HG03460 (cell line): ENCODE measurements around the gene COMMD9.

Experiments used
- ATAC-seq: cut with Tn5 transposase; IDR thresholded peaks from one replicate; pipeline ENCODE4 v1.9.1; 2021; ENCODE audit not compliant: unreplicated experiment

Gene COMMD9

DNA sequence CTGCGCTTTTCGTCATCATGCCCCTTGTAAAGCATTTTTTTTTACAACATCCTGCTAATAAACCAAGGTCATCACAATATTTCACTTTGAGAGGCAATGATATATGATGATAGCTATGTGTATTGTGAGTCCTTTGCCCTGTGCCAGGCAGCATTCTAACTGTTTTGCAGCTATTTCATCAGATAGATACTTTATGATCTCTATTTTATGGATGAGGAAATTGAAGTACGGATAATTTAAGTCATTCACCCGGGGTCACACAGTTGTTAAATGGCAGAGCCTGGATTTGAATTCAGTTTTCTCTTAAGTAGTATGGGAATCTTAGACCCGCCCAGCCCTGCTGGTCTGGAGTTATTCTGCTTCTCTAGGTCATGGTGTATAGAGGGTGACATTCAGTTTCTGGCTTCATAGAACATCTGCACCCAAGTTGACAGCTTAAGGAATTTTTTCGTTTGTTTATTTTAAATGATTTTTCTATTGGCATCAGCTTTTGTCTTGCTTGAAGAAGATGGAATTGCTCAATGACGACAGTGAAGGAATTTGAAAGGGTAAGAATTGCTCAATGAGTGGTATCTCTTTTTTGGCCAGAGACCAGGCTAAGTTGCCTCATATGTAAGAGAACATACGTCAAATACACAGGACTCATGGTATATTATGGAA is 7.8 kb upstream of the COMMD9 start:
- no peak for ATAC-seq

DNA sequence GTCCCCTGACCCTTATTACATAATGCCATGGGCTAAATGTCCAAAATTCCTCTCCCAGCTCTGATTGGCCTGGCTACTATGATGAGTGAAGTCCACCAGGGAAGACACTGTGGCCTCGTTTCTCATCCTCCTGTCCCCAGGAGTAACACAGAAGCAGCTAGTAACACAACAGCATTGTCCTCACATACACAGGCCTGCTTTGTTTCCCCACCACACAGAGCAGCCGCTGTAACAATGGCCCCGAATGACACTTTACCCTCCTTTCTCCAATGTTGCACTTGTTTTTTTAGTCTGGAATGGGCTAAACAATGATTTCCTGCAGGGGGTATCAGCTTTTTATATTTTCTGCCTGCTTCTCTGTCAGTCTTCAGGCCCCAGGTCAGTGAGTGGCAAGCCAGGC is 6.7 kb upstream of the COMMD9 start, which contains the start of gene PRR5L:
Gene PRR5L, plus strand, starts transcription at position 363 of the 400 bp plus-strand sequence. CDS start 104,834 bp downstream, outside the sequence.
- no peak for ATAC-seq

DNA sequence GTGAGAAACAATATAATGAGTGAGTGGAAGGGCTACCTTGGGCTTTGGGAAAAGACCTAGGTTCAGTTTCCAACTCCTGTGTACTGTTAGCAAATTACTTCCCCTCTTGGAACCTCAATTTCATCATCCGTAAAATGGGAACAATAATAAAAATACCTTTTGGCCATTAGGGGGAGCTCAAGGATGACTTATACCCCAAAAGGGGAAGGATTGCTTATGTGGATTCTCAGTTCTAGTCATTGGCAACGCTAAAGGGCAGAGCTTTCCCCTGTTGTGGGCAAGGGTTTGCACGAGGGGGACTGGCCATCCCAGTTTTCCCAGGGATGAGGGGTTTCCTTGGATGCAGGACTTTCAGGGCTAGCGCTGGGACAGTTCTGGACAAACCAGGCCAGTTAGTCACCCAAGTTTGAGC is 3.1 kb upstream of the COMMD9 start:
- no peak for ATAC-seq

DNA sequence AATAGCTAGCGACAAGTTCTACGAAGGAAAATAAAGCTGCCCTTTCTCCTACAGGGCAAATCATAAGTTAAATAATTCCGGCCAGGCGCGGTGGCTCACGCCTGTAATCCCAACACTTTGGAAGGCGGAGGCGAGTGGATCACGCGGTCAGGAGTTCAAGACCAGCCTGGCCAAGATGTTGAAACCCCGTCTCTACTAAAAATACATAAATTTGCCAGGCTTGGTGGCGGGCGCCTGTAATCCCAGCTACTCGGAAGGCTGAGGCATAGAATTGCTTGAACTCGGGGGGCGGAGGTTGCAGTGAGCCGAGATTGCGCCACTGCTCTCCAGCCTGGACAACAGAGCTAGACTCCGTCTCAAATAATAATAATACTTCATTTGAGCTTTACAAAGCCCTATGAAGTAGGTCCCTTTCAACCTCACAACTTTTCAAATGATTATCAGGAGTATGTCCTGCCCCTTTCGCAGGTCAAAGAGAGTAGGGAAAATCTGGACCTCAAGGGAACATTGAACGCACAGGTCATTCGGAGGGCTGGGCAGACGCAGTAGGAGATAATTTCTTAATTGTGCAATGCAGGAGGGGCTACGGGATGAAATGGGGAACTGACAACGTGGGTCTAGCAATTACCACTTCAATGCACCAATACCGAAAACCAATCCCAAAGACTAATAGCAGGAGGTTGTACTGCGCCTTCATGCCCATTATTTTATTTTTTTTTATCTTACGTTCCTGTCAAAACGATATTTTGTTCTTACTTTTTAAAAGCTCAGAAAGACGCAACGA is 590 bp downstream of the COMMD9 start:
- no peak for ATAC-seq

DNA sequence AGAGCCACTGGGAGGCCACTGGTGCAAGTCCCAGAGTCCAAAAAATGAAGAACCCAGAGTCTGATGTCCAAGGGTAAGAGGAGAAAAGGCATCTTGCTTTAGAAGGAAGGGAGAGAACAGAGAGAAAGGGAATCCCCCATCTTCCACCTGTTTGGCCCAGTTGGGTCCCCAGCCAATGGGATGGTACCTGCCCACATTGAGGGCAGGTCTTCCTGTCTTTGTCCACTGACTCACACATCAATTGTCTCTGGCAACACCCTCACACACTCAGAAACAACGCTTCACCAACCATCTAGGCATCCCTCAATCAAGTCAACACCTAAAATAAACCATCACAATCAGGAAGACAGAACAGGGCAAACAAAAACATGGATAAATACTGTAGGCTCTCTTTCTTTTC is 6.3 kb downstream of the COMMD9 start:
- no peak for ATAC-seq

DNA sequence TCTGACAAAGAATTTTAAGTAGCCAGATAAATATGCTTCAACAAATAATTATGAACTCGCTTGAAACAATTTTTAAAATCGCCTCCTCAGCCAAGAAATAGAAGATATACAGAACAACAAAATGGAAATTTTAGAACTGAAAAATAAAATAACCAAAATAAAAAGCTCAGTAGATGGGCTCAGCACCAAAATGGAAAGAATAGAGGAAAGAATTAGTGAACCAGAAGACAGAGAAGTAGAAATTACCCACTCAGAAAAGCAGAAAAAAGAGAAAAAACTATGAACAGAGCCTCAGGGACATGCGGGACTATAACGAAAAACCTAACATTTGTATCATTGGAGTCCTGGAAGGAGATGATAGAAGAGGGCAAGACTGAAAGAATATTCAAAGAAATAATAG is 7.4 kb downstream of the COMMD9 start:
- no peak for ATAC-seq

DNA sequence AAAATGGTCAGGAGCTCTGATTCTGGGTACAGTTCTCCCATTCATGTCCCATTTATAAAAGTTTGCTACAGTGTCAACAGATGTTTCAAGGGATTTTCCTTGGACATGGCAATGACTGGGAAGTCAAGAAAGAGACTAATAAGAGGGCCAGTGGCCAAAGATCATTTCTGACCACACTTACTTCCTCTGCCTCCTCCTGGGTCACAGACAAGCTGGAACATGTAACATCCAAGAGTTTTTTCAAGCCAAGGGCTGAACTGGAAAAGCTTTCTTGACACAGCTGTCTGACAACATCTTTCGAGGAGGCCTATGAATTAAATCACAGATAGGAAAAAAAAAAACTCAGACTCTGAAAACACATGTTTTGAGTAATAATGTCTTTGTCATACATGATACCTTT is 8.7 kb downstream of the COMMD9 start:
- ATAC-seq: no peak

DNA sequence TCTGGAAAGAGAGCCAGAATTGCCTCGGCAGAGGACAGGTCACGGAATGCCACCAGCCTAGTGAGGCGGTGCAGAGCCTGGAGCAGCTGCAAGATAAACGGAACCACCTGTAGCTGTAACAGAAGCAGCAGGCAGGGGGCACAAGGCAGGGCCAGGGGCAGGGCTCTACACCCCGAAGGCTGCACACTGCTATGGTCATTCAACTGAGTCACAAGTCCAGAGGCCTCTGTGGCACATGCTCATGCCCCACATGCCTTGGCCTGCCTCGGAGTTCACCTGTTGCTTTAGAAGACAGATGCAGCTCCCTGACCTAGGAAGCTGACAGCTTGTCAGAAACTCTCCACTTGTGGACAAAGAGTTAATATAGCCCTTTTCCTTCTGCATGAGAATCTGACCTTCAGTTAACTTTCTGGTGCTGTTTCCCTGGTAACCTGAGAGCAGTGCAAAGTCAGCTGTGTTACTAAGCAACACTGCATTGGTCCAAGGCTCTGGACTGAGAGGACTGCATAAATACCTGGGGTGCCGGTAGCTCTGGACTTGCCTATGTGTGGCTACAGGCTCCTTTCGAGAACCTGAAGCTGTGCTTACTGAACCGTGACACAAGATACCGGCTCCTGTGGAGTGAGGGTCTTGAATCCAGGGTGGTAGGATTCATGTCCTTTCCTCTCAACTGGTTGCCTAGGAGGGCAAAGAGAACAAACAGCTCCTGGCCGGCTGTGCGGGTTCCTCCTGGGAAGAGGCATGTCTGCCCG is 10.5 kb downstream of the COMMD9 start:
- ATAC-seq: no peak

DNA sequence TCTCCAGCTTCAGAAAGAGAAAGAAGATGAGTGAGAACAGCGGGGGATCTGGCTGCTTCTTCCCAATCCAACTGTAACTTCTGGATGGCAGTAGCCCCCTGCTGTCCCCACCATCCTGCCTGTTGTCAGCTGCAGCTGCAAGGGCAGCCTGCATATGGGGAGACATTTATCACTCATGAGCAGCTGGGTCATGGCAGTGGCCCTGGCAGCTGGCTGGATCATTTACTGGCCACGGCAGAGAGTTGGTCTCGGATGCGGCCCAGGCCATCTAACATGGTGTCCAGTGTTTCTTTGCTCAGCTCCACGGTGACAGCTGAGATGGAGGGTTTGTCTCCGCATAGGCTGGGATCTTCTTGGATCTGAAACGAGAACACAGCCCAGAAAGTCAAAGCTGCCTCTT is 14.8 kb downstream of the COMMD9 start:
- ATAC-seq: no peak

DNA sequence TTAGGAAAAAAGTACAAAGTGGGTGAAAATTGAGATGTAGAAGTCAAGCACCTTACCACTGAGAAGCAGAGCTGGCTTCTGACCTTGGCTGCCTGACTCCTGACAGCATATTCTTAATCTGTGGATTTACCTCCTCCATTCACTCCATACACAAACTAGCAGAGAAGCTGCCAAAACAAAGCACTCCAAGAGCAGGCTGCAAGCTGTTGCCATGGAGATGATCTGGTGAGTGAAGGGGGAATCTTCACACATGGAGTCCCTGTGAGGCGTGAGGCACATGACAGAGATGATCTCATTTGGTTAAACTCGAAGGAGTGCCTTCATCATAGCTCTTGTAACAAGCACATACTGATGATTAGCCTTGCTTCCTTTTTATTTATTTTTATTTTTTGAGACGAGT is 16.1 kb downstream of the COMMD9 start:
- no peak for ATAC-seq

DNA sequence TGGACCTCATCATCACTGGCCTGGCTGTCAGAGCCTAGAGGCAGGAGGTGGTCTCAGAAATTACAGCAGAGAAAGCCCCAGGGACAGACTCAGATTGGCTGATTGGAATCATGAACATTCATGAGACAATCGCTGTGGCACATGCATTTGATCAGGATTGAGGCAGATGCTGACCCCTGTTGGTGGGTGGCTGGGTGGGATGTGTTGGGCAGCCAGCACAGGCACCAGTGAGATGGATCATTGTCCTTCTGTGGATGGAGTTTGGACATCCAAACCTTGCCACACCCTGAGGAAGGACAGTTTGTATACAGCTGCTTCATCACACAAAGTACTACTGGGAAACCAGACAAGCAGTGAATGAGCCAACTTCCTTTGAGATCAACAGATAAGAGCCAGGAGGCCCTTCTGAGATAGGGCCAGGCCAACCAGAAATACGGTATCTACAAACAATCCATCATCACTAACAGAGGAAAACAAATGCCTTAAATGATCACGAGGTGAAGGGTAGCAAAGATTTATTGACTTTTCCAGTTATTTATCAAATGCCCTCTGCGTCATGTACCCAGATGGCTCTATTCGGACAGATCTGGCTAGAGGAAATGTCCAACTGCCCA is 17.3 kb downstream of the COMMD9 start:
- no peak for ATAC-seq

DNA sequence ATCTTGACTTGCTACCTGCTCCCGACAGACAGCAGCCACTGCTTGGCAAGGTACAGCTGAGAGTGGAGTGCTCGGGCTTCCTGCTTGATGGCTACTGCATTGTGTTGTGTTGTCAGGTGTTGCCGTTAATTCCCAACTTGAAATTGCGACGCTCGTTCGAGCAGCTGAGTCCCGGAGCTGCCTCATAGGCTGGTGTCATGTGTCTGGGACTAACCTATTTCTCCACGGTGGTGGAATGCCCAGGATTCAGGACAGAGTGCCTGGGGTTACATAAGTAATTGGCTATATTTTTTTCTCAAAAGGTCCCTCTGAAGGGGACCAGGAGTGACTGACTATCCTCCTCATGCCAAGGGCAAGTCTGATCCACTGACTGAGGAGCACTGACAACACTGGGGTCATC is 18.5 kb downstream of the COMMD9 start:
- ATAC-seq: no peak

DNA sequence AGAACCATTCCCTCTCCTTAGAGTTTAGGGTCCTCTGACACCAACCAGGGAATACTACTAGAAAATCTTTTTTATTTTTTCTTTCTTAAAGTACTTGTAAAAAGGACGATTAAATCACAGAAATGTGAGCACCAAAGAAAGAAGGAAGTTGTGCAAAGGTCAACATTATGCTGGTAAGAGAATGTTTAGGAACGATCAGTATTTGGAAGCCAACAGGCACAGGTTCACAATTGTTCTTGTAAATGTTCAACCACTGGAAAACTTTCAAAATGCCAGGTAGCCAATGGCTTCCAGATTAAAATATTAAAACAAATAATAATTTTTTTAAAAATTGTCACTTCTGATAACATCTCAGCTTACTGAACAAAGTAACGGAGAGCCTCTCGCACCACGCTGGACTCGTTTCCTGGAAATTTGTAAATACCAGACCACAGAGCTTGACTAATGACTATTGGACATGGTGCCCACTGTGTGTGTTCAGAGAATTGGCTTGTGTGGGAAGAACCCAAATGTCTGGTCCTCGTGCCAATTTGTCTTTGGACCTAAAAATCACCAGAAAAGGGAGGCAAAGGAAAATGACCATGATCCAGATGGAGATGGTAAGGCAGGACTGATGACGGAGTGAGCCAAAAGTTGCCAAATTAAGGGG is 20.8 kb downstream of the COMMD9 start:
- no peak for ATAC-seq

DNA sequence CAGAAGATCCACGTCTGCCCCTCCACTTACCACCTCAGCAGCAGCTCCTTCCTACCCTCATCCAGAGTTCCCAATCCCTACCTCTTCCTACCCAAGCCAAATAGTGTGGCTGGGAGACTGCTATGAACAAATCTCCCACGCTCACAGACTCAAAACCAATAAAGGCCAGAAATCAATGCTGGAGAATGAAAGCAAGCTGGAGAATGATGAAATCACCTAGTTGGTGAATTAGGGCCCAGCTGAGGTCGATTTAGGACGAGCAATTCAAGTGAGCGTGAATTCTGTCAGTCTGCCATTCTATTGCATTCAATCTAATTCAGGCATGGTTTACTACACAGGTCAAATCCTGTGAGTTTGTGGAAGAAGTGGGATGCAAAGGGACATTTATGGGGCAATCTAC is 22.5 kb downstream of the COMMD9 start:
- no peak for ATAC-seq

DNA sequence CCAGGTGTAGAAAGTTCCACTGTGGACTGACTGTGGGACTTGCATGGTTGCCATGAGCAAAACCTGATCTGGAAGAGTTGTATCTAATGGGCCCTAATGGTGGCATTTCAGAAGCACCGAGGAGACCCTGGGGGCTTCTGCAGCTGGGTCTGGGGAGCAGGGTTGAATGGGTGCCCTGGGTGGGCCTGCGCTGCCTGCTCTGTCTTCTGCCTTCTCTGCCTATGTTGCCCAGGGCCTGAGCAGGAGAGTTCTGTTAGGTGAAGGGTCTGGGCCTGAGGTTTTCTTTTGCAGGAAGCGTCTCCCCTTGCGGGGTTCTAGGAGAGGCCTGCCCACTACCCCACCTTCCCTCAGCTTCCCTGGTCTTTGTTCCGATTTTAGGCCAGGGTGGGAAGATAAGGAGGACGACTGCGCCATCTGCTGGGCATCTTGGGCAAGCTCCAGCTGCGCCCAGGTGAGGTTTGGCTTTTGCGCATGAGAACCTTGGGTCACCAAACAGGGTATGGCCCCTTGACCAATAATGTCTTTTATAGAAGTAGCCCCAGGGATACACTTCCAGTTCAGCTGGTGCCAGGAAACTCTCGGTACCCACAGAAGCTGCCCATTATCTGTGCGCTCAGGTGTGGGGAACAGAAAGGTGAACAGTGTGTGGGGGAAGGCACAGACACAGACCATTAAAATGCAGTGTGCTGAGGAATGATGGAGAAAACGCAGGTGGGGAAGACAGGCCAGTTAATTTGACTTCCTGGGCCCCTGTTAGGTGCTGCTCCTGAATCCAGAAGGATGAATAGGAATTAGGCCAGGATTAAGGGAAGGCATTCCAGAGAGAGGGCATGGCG is 23.2 kb downstream of the COMMD9 start:
- ATAC-seq: peak; percentile 55

DNA sequence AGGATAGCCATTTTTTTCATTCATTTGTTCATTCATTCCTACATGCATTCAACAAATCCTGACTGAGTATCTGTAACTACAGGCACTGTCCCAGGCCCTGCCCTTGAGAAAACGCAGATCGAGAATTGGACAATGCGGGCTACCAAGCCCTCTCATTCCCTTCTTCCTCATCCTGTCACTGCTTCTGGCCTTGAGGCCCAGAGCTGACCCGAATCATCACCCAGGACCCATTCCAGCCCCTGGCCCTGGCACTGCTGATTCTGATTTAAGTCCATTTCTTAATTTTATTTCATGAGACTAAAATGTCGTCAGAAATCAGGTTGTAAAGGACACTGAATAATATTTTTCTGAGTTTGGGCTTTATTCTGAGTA is 24.3 kb downstream of the COMMD9 start:
- no peak for ATAC-seq

DNA sequence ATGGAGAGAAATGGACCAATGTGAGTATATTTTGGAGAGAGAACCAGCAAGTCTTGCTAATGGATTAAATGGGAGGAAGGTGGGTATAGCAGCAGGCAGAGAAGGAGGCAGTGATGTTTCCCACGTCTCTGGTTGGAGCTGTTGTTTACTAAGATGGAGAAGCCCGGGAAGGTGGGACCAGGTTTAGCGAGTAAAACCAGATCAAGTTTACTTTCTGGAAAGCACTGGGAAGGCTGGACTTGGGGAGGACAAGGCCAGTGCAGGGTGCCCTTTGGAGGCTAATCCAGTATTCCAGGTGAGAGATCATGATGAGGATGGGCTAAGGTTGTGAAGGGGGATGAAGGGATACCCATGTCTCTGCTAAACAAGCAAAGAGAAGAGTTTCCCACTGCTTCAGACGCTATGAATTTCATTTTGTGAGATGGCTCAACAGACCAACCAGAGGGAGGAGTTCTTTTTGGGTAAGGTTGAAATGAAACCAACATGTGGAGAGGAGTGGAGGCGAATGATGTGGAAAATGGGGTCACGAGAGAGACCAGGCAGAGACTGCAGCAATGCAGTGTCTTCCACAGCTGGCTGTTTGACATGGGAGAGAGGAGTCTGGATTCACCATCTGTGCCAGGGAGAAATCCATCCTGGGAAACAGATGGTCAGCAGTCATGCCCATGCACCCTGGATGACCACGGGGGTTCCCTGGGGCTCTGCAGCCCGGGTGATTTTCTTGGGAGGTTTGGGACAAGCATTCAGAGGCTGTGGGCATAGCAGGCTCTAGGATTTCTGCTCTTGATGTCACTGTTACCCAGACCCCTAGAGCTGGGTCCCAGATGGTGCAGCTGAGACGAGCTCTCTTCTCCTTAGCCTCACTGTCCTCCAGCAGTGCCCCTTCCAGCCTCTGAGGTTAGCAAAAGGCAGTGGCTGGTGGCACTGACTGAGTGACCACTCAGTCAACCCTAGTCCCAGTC is 24.9 kb downstream of the COMMD9 start:
- no peak for ATAC-seq

DNA sequence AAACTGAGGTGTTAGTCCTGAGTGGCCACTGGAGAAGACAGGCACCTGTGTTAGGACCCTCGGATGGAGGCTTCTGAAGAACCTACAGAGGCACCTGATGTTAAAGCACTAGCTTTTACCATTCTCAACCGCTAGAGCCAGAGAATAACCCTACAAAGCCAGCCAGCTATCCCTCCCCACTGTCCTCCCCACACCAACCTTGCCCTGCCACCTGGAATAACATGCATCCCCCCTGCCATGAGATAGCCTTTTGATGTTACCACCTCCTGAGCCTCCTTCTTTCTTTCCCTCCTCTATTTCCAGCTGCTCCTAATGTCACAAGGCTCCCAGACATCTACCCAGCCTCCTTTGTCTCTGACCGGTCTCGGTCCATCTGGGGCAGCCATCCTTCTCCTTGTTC is 28.1 kb downstream of the COMMD9 start:
- no peak for ATAC-seq

DNA sequence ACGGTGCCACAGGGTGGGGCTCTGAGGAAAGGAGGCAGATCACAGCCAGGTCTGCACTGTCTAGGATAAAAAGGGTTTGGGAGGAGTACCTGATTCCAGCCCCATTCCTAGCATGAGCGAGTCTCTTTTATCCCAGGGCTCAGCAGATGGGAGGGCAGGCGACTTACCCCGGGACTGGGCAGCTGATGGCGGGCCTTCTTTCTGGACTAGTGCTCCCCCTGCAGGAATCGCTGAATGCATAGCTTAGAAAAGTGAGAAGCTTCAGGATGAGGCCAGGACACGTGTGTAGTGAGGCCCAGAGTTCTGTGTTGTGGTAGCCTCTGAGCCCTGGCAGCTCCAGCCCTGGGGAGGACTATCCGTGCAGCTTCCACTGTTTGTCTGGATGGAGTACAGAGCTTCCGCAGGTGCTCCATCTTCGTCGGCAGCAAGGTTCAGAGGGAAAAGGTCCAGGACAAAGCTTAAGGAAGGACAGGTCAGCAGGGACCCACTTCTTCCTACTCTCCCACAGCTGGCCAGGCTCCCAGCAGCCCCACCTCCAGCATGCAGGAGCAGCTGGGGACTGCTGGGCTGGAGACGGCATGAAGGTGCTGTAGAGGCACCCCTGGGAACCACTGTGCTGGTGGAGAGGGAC is 30.4 kb downstream of the COMMD9 start:
- no peak for ATAC-seq
